ENCODE results near the gene ITPR3.

Gene ITPR3

GRCh38 chr6:33640361-33640760, 19.2 kb downstream of the ITPR3 start:
- no peak for DNase-seq

GRCh38 chr6:33641144-33641543, 20.0 kb downstream of the ITPR3 start:
- no peak for DNase-seq

- DNase-seq = no peak
These were observed 20.5 kb downstream of the ITPR3 start for GRCh38 chr6:33641602-33642001.

GRCh38 chr6:33642897-33643296, 21.8 kb downstream of the ITPR3 start:
- no peak for DNase-seq

GRCh38 chr6:33651403-33651802, 30.3 kb downstream of the ITPR3 start:
- no peak for DNase-seq

- no peak for DNase-seq
These were observed 30.9 kb downstream of the ITPR3 start for GRCh38 chr6:33652002-33652401.

GRCh38 chr6:33654831-33655554, 33.9 kb downstream of the ITPR3 start:
- no peak for DNase-seq

- DNase-seq = no peak
These were observed 35.7 kb downstream of the ITPR3 start for GRCh38 chr6:33656844-33657243.

- no peak for DNase-seq
These were observed 38.0 kb downstream of the ITPR3 start for GRCh38 chr6:33658982-33659689.

GRCh38 chr6:33659986-33660385, 38.9 kb downstream of the ITPR3 start:
- DNase-seq = no peak

GRCh38 chr6:33661106-33661838, 40.1 kb downstream of the ITPR3 start:
- DNase-seq = no peak

- no peak for DNase-seq
These were observed 41.2 kb downstream of the ITPR3 start for GRCh38 chr6:33662318-33662717.

- no peak for DNase-seq
These were observed 41.9 kb downstream of the ITPR3 start for GRCh38 chr6:33663028-33663427.

- DNase-seq = no peak
These were observed 42.8 kb downstream of the ITPR3 start for GRCh38 chr6:33663727-33664449.

- DNase-seq = no peak
These were observed 43.5 kb downstream of the ITPR3 start for GRCh38 chr6:33664506-33665057.

GRCh38 chr6:33665957-33666356, 44.8 kb downstream of the ITPR3 start:
- DNase-seq = no peak

GRCh38 chr6:33667072-33667471, 46.0 kb downstream of the ITPR3 start:
- DNase-seq = no peak

GRCh38 chr6:33667776-33668175, 46.7 kb downstream of the ITPR3 start:
- no peak for DNase-seq

GRCh38 chr6:33668328-33668727, 47.2 kb downstream of the ITPR3 start:
- DNase-seq = no peak

- DNase-seq = peak in 1 of 2 donors; percentile 34
These were observed 47.8 kb downstream of the ITPR3 start for GRCh38 chr6:33668914-33669313.

- DNase-seq = no peak
These were observed 49.1 kb downstream of the ITPR3 start for GRCh38 chr6:33670086-33670660.

- no peak for DNase-seq
These were observed 50.0 kb downstream of the ITPR3 start for GRCh38 chr6:33670971-33671743.
